ENCODE results near the gene KCNQ1.

Gene KCNQ1

GRCh38 chr11:2673250-2673610 is 228.4 kb downstream of the KCNQ1 start:
- no peak for DNase-seq (ENCODE audit: low read depth)
- no peak overlapping the region for H3K4me3 ChIP-seq (ENCODE audit: low read depth, low read length)
- no peak for TF ChIP-seq CTCF (IDR thresholded peaks at IDR 0.05; ENCODE audit: insufficient read depth, low read depth, low read length, missing control alignments)

- TF ChIP-seq CTCF (IDR thresholded peaks at IDR 0.05; ENCODE audit: insufficient read depth, low read depth, low read length, missing control alignments), result no peak
- no peak overlapping the region for H3K4me3 ChIP-seq (ENCODE audit: low read depth, low read length)
- no peak for DNase-seq (ENCODE audit: low read depth)
Observed at GRCh38 chr11:2673871-2674471, 229.2 kb downstream of the KCNQ1 start.

GRCh38 chr11:2674658-2675131 is 229.9 kb downstream of the KCNQ1 start:
- no peak overlapping the region for H3K4me3 ChIP-seq (ENCODE audit: low read depth, low read length)
- DNase-seq (ENCODE audit: low read depth), result no peak
- TF ChIP-seq CTCF (IDR thresholded peaks at IDR 0.05; ENCODE audit: insufficient read depth, low read depth, low read length, missing control alignments), result no peak

- no peak for TF ChIP-seq CTCF (IDR thresholded peaks at IDR 0.05; ENCODE audit: insufficient read depth, low read depth, low read length, missing control alignments)
- no peak for DNase-seq (ENCODE audit: low read depth)
- no peak overlapping the region for H3K4me3 ChIP-seq (ENCODE audit: low read depth, low read length)
Observed at GRCh38 chr11:2675540-2675939, 230.7 kb downstream of the KCNQ1 start.

GRCh38 chr11:2677127-2677526 is 232.3 kb downstream of the KCNQ1 start:
- no peak for DNase-seq (ENCODE audit: low read depth)
- TF ChIP-seq CTCF (IDR thresholded peaks at IDR 0.05; ENCODE audit: insufficient read depth, low read depth, low read length, missing control alignments), result no peak
- no peak overlapping the region for H3K4me3 ChIP-seq (ENCODE audit: low read depth, low read length)

- no peak overlapping the region for H3K4me3 ChIP-seq (ENCODE audit: low read depth, low read length)
- no peak for DNase-seq (ENCODE audit: low read depth)
- TF ChIP-seq CTCF (IDR thresholded peaks at IDR 0.05; ENCODE audit: insufficient read depth, low read depth, low read length, missing control alignments), result no peak
Observed at GRCh38 chr11:2678396-2678795, 233.6 kb downstream of the KCNQ1 start.

GRCh38 chr11:2679011-2679676 is 234.3 kb downstream of the KCNQ1 start:
- TF ChIP-seq CTCF (IDR thresholded peaks at IDR 0.05; ENCODE audit: insufficient read depth, low read depth, low read length, missing control alignments), result no peak
- no peak for DNase-seq (ENCODE audit: low read depth)
- H3K4me3 ChIP-seq (ENCODE audit: low read depth, low read length), result no peak overlapping the region
